ENCODE measurements around the gene ATG13.

ATG13 gene

GRCh38 chr11:46677169-46677568 is 59.8 kb downstream of the ATG13 start:
- no peak for DNase-seq

- no peak for DNase-seq
These were observed 60.8 kb downstream of the ATG13 start for GRCh38 chr11:46677991-46678740.

DNA sequence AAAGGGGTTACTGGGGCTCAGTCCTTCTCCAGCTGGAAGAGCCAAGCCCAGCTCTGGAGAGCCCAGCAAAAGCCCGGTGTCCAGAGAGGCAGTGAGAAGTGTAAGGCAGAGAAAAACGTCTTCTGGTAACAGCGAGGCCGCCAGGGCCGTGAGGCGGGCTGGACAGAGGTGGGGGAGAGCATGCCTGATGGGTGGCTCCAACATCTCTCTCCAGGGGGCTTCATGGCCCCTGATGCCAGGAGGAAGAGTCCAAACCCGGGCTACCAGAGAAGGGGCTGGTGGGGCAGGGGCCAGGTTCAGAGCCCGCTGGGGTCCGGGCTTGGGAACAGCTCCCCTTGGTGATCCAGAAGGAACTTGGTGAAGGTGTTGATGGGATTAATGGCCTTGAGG is 61.4 kb downstream of the ATG13 start:
- no peak for DNase-seq

GRCh38 chr11:46679241-46680163 is 62.1 kb downstream of the ATG13 start:
- no peak for DNase-seq

DNA sequence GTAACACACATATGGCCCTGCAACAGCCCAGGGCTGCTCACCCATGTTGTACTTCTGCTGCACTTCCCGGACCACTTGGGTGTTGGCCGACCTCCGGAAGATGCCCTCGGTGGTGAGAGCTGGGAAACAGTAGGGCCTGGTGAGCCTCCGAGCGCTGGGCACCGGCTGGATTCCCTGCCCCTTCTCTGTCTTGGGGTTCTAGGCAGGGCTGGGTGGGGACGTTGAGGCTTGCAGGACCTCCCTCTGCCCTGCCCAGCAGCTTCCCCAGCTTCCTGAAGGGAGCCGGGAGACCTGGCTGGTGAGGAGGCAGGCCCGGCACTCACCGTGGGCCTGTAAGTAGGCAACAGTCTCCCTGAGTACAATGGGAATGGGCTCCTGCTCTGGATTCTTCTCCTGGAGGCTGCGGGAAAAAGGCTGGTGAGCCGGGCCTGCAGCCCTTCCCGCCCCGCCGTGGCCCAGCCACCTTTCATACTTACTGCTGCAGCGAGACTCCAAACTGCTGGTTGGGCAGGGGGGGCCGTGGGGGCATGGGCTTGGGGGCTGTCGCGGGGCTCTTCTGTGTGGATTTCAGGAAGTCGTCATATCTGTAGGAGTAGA is 62.9 kb downstream of the ATG13 start:
- no peak for DNase-seq

- no peak for DNase-seq
These were observed 63.5 kb downstream of the ATG13 start for GRCh38 chr11:46680815-46681214.

DNA sequence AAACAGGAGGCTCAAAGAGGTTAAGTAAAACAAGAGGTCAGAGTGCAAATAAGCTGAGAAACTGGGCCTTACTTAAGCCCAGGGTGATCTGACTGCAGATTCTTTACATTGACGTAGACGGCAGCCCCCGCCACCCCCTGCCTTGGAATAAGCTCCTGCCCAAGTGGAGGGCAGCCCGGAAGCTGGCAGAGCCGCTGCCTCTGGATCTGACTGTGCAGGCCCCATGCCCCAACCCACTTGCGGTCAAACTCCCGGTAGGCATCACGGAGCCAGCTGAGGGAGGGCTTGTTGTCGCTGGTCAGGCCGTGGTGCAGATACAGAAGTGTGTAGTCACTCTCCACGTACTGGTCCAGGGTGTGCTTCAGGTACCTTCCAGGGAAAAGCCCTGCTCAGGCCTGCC is 64.5 kb downstream of the ATG13 start:
- DNase-seq: no peak

DNA sequence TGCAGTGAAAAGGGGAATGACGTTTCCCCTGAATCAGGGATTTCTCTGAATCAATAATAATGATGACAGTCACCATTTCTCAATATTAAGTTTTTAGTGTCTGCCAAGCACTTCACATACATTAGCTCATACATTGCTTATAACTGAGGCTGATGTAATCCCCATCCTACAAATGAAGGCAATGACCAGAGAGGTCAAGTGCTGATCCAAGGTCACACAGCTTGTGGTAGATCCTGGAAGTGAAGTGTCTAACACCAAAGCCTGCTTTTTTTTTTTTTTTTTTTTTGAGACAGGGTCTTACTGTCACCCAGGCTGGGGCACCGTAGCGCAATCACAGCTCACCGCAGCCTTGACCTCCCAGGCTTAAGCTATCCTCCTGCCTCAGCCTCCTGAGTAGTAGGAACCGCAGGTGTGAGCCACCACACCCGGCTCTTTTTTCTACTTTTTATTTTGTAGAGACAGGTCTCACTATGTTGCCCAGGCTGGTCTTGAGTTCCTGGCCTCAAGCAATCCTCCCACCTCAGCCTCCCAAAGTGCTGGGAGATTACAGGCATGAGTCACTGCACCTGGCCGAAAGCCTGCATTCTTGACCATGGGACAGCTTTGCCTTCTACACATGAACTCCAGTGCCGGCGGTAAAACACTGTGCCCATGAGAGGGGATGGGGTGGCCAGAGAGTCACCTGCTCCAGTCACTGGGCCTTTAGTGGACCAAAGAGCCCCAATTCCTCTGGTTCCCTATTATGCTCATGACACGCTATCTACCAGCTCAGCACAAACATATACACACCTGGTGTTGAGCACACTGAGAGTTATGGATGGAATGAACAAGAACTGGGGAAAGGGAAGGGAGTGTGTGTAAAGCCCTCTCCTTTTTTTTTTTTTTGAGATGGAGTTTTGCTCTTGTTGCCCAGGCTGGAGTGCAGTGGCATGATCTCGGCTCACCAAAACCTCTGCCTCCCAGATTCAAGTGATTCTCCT is 65.7 kb downstream of the ATG13 start:
- DNase-seq: no peak

- no peak for DNase-seq
These were observed 67.0 kb downstream of the ATG13 start for GRCh38 chr11:46684367-46684766.

GRCh38 chr11:46686886-46687795 is 69.8 kb downstream of the ATG13 start:
- no peak for DNase-seq

DNA sequence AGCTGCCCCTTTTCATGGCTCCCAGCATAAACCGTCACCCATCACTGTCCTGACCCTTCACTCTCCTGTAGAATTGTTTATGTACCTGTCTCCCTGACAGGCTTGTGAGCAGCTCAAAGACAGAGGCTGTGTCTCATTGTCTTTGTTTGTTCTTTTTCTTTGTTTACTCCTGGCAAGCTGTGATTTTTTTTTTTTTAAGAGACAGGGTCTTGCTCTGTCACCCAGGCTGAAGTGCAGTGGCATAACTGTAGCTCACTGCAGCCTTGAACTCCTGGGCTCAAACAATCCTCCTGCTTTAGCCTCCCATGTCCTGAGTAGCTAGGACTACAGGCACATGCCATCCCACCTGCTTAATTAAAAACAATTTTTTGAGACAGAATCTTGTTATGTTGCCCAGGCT is 73.3 kb downstream of the ATG13 start:
- DNase-seq: no peak

DNA sequence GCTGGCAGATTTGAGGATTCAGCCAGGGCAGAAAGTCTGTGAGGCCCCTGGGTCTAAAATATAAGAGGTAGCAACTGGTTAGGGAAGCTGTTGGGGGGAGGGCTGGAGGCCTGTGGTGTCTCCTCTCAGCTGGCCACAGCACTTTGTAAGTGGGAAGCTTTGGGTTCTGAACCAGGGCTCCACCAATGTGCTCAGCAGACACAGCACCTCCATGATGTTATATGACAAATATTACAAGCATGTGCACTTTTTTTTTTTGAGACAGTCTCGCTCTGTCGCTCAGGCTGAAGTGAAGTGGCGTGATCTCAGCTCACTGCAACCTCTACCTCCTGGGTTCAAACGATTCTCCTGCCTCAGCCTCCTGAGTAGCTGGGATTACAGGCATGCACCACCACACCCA is 75.1 kb downstream of the ATG13 start:
- DNase-seq: no peak

- DNase-seq: no peak
These were observed 76.3 kb downstream of the ATG13 start for GRCh38 chr11:46693597-46694012.

DNA sequence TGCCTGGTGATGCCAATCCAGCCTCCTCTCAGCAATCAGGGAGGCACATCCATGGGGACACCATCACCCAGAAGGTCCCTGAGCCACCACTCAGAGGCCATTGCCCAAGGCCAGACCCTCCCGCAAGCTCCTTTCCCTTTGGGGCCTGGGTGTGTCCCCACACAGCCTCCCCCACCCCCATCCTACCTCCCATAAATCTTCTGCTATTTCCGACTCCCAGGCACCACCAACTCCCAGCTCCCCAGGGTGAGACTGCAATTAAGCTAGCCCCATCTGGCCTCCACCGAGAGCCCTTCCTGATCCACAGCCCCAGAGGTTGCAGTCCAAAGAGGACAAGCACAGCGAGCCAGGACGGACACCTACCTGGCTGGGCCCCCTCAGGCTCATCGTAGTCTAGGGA is 76.7 kb downstream of the ATG13 start:
- no peak for DNase-seq

DNA sequence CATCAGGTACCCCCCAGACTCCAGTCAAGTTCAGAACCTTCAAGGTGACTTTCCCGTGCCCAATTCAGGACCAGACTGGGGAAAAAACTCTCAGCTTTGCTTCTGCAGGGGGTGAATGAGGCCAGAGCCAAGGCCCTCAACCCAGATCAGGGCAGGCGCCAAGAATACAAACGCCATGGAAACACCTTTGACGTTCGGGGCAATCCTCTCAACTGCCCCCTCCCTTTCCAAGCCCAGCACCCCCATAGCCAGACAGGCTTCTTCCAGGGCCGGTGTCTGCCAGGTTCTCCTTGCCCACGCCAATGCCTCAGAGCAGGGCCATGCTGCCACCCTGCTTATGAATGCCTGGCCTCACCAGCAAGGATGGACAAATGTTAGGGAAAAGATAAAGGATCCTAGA is 77.3 kb downstream of the ATG13 start:
- DNase-seq: no peak

- DNase-seq: no peak
These were observed 78.2 kb downstream of the ATG13 start for GRCh38 chr11:46695345-46696211.

DNA sequence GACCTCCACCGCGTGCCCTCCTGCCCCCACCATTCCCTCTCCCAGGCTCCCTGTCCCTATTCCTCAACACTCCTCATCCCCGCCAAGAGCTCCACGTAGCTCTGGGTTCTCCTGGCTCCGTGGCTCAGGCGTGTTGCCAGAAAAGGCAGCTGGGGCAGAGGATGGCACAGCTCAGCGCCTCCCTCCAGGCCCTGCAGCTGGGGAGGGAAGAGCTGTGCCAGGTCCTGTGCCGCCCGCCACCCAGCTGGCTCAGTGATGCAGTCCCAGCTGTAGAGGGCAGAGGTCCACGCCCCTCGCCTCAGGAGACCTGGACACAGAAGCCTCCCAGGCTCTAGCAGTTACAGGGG is 78.8 kb downstream of the ATG13 start:
- no peak for DNase-seq

- DNase-seq: no peak
These were observed 80.0 kb downstream of the ATG13 start for GRCh38 chr11:46697303-46697702.

GRCh38 chr11:46697723-46698122 is 80.4 kb downstream of the ATG13 start:
- DNase-seq: no peak

GRCh38 chr11:46698597-46698996 is 81.2 kb downstream of the ATG13 start:
- DNase-seq: no peak
